Central memory CD4-positive, alpha-beta T cell (primary cell): Measurements from ENCODE around the gene CCDC85C.

Experiments
- DNase-seq: peaks from one replicate; pipeline ENCODE4 v3.0.0; 2022

Gene CCDC85C

DNA sequence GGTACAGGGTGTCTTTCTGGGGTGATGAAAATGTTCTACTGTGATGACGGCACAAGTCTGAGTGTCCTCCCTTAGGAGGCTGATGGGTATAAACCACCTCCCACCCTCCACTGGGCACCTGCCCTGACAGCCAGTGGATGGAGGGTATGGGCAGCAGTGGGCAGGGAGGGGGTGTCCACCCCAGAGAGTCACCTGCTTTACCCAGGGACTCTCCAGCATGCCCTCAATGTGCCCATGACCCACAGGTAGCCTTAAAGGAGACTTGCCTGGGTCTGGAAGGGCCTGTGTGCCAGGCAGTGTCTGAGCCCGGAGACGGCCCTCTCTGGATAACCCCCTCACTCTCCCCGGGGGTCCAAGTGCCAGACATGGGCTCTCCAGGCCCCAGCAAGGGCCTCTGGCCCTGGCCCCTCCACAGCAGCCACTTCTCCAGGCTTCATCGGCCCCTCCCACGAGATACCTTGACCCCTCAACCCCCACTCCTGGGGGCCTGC is 84.0 kb downstream of the CCDC85C start:
- no peak for DNase-seq

DNA sequence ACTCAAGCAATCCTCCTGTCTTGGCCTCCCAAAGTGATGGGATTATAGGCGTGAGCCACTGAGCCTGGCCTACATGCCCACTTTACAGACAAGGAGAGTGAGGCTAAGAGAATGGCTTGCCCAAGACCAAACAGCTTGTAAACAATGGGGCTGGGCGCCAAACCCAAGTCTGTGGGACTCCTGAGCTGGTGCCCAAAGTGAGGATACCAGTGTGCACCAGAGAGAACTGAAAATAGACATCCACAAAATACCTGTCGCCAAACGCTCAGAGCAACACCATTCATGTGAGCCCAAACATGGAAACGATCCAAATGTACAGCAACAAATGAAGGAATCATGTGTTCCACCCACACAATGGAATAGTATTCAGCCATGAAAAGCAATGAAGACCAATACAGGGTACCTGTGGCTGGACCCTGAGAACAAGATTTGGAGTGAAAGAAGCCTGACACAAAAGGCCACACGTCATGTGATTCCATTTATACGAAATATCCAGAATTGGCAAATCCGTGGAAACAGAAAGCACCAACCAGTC is 84.6 kb downstream of the CCDC85C start:
- DNase-seq, result no peak

DNA sequence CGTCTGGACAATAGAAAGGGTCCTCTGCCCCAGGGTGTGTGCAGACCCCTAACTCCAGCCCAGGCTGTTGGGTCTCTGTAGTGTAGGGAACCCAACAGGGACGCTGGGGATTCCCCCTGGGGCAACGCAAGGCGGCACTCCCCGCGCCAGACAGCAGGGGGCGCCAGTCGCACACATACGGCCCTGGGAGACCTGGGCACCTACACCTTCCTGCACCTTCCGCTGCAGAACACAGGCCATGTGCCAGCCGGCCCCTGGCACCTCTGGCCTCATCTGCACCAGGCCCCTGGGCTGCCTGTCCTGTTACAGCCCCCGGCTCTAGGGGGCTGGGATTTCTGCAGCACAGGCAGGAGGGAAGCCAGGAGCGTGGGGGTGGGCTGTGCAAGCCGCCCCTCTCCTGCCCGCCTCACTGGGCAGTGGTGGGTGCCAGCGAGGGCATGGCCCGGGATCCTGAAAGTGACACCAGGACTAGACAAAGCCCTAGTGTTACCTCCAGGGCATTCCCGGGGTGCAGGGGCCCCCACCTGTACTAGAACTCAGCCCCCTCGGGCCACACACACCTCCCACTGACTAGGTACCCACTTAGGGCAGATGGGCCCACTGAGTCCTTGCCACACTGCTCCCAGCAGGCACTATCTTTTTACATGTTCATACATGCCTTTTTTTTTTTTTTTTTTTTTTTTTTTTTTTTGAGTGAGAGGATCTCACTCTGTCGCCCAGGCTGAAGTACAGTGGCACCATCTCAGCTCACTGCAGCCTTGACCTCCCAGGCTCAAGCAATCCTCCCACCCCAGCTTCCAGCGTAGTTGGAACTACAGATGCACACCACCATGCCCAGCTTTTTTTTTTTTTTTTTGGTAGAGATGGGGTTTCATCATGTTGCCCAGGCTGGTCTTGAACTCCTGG is 85.3 kb downstream of the CCDC85C start:
- peak; percentile 74 for DNase-seq

DNA sequence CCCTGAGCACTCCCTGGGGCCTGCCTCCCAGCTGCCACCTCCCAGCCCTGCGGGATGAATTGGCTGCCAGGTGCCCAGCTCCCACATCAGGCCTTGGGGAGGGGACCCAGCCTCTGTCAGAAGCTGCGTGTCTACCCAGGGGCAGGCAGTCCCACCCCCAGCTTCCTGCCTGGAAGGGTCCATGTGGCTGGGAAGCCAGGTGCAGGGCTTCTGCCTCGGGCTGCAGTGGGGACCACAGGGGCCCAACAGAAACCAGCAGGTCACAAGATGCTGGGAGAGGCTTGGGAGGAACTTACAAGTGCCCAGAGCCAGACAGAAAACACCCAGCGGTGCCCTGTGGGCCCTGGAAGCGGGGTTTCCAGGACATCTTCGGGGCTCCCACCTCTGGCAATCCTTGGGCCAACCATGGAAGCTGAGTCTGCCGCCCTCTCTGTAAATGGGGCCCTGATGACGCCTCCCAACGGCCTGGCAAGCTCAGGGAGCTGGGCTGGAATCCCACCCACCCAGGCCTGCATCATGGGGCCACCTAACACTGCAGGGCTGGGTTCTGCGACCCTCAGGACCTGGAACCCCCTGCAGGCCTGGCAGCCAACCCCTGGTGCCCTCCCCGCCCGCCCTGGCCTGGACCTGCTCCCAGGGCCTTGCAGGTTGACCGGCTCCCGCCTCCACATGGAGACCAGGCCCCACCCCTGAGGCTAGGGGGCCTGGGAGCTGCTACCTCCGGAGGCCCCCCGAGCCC is 86.2 kb downstream of the CCDC85C start:
- DNase-seq, result no peak

DNA sequence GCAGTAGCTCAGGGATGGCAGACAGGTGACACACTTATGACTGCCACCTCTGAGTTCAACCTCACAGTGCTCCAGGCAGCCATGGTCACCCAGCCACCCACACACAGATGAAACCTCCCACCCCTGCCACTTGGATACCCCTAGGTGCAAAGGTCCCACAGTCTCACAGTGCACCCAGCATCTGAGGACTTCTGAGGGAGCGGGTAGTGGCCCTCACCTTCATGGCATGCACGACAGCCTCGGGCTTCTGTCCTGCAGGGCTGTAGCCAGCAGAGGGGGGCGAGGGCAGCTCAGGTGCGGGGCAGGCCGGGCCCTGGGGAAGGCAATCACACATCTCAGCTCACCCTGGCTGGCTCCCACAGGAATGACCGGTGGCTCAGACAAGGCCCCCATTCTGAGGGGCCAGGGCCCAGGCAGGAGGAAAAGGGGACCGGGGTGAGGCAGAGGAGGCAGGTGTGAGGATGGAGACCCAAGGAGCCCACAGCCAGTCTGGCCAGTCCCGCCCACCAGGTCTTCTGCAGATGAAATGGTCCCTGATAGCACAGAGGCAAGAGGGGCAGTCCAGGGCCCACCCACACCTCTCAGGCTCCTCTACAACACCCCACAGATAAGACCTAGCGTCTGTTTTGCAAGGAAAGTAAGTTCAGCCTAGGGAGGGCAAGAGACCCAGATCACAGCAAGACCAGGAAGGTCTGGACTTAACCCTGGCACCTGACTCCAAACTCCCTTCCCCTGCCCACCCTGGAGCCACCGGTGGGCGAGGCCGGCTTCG is 87.0 kb downstream of the CCDC85C start:
- no peak for DNase-seq

DNA sequence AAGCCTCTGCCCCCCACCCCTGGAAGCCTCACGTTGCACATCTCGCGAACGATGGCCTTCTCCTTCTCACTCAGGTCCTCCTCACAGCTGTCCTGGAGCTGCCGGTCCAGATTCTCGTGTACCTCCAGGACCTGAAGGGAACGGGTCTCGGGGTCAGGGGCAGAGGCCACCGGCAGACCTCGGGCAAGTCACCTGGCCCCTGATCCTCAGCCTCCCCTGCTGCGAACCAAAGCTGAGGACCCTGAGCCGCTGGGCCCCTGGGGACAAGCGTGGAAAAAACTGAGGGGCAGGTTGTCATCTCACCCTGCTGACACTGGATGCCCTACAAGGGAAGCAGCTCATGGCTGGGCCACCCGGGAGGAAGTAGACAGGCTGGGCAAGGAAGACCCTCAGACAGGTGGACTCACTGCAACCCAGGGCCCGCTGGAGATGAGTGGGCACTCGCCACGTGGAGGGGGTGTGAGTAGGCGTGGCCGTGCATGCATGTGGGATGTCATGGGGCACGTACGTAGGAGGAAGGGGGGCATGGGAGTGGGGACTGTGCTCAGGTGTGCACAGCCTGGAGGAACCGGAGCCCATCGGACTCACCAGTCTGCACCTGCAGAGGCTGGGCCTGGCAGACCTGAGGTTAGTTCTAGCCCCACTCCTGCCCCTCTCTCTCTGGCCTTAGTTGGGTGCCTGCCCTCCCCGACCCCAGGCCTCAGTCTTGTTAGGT is 87.7 kb downstream of the CCDC85C start:
- no peak for DNase-seq

DNA sequence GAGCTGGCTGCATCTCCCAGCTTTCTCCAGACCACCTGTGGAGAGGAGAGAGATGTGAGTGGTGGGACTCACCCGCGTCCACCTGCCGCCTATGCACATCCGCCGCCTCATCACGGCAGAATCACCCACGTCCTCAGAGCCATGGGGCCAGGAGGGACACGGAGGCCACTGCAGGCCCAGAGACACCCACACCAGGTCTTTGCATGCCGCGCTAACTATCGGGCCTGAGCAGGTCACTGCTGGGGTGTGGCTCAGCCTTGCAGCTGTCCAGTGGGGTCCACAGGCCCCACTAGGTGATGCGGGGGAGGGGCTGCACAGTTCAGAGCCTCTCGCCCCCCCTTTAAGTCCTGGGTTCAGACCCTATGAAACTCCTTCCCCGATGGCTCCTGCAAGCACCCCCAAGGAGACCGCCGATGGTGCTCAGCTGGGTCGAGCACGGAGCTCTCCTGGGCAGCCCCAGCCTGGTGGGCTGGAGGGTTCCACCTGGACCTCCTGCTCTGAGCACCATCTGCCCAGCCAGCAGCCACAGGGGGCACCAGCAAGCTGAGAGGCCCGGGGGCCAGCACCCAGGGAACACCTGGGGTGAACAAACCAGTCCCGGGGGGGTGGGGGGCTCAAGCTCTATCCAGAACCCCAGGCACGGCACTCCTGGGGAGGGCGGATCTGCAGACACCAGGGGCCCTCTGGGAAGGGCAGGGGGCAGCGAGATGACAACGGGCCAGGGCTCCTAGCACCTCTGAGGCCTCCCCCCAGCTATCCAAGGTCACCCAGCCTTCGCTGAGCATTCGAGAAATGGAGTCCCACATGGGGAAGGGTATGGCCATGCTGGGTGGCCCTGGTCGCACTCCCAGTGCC is 88.5 kb downstream of the CCDC85C start:
- no peak for DNase-seq

DNA sequence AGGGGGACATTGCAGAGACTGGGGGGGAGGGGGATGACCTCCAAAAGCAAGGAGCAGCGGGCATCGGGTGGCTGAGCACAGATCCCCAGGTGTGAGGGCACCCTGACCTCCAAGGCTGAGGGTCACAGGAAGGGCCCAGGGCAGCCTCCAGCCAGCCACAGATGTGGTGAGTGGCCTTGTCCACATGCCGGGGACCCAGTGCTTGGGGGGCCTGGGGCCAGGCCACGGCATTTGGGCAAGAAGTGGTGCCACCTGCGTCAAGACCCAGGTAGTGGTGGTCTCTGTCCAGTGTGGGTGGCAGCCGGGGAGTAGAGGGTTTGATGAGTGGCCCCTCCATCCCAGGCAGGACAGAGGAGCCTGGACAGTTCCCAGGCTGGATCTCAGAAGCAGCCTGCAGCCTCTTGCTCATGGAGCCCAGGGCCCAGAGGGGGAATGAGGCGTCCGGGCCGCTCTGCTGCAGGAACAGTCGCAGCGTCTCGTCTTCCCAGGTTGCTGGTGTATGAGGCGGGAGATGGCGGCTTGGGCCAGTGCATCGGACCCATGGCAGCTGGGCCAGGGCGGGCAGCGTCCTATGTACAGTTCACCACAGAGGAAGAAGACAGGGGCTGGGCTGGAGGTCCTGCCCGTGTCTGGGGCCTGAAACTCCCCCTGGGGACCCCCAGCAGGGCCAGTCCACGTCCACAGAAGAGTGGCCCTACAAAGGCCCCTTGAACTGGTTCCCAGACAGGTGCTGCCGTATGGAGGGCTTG is 89.3 kb downstream of the CCDC85C start:
- no peak for DNase-seq

DNA sequence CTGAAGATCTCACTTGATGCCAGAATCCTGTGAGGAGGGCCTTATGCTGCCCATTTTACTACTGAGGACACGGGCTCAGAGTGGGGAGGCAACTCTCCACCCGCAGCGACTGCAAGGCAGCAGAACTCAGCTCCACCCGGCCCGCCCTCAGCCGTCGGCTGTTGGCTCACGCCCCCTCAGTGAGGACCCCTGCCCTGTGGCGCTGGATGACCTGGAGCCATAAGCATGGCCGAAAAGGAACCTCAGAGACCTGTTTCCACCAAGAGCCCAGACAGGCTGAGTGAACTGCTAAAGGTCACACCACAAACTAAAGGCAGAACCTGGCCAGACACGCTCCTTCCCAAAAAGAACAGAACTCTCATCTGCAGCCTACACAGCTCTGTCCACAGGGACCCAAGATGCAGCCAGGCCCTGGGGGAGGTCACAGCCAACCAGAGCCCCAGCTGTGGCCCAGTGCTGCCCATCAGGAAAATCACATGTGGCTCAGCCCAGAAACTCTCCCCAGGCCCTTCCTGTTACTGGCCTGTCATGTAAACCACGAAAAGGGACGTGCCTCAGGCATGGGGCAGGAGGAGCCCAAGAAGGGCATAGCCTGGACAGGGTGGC is 90.0 kb downstream of the CCDC85C start:
- DNase-seq, result no peak

DNA sequence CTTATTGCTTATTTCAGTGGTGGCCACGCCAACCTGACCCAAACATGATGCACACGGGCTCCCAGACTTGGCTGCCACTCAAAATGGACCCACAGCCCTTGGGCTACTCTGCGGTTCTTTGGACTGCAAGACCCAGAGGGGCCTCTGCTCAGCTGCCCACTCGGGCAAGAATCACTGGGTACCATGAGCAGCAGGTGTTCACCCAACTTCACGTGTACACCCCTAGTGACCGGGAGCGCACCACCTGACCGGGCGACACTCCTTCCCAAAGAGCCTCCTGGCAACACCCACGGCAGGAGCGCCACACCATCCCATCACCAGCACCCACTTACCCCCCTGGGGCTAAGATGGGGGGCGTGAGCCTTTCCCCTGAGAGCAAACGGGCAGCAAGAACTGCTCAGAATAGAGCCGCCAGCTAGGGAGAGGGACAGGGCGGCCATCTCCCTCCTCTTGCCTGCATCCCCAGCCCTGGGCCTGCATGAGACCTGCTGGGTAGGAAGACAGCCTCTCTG is 90.8 kb downstream of the CCDC85C start:
- DNase-seq, result no peak

DNA sequence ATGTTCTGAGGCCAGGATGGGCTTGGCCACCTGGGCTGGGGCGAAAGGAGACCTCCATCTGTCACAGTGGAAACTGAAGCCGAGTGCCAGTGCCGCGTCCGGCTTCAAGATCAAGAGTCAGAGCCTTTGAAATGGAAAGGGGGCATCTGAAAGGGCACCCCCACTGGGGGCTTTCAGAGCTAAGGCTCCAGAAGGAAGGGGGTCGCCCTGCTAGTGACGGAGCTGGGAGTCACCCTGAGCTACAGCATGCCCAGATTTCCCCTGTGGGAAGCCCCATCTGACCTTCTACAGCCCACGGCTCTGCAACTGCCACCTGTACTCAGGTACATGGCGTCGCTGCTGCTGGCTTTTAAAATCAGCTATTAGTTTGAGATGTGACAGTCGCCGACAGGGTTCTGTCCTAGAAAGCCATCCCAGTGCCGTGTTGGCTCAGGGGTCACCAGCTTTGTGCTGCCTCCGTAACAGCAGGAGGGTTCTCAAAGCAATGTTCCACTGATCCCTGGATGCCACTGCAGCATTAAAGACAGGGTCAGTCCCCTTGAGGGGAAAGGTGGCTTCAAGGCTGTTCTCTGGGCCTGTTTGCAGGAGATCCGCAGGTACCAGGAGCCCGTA is 91.3 kb downstream of the CCDC85C start:
- DNase-seq, result no peak

DNA sequence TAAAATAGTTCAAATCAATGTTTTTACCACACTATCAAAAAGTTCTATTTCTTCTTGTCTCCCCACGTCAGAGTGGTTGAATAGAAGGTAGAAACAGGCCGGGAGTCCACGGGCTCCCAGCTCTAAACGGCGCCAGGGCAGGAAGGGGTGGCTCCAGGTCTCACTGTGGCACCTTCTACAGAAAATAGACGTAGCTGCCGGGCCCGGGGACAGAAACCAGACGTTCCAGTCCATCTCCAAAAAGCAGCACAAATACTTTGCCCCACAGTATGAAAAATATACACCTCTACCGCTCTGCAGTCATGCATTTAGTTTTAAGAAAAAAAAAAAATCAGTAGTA is 91.9 kb downstream of the CCDC85C start:
- no peak for DNase-seq

DNA sequence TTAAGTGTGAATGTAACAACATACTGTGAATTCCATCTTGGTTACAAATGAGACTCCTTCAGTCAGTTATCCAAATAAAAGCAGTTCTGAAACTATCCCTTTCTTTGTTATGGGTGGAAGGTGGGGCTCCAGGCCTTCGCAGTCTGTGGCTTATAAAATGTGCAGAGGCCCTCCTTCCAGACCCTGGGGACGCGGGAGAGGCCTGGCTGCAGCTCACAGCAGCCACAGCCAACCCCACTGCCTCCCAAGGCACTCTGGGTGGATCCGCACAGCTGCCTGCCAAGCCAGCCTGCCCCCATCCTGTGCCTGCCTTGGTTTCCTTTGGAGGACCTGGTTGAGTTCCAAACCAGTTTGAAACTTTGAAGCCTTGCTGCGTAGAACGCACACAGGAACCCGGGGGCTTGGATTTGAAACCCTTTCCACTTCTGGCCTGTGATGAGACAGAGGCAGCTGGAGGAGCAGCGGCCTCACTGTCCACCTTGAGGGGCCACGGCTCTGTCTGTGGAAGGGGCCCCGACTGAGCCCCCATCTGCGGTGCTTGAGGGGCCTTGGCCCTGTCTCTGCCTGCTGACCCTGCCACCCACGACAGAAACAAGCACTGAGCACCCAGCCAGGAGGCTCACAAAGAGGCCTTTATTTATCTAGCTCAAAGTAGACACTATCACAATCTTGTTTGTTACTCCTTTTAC is 92.4 kb downstream of the CCDC85C start:
- DNase-seq, result no peak

DNA sequence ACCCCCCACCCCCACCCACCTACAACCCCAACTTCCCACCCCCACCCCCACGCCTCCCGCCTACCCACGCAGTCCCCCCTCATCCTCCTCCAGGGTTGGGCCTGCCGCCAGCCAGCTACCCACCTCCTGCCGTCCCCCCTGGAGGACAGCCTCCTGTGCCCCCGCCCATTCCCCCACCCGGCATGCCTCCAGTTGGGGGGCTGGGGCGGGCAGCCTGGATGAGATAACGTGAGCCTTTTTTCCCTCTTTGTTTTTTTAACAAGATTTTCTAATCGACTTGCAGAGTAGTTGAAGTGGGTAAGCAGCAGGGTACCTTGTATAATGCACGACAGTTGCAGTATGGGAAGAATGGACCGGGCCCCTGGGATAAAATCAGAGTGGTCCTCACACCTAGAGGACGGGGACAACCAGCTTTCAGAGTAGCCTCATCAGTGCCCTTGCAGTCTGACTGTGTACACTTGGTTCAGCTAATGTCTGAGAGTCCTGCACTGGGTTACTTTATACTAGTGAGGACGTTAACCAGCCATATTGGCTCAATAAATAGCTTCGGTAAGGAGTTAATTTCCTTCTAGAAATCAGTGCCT is 93.4 kb downstream of the CCDC85C start:
- no peak for DNase-seq

DNA sequence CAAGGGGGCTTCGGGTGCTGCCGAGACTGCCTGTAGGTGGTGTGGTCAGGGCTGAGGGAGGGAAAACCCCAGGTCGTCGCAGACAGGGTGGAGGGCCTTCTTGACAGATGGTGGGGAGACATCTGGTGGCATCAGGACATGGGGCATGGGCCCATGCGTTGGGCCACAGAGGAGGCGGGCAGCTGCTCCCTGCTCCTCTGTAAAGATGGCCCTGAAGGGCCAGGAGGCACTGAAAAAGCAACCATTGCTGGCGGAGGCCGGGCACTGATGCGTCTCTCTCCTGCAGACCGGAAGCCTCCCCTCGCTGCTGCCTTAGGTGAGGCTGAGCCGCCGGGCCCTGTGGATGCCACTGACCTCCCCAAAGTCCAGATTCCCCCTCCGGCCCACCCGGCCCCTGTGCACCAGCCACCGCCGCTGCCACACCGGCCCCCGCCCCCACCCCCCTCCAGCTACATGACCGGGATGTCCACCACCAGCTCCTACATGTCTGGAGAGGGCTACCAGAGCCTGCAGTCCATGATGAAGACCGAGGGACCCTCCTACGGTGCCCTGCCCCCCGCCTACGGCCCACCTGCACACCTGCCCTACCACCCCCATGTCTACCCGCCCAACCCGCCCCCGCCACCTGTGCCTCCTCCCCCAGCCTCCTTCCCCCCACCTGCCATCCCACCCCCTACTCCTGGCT is 94.0 kb downstream of the CCDC85C start:
- no peak for DNase-seq

DNA sequence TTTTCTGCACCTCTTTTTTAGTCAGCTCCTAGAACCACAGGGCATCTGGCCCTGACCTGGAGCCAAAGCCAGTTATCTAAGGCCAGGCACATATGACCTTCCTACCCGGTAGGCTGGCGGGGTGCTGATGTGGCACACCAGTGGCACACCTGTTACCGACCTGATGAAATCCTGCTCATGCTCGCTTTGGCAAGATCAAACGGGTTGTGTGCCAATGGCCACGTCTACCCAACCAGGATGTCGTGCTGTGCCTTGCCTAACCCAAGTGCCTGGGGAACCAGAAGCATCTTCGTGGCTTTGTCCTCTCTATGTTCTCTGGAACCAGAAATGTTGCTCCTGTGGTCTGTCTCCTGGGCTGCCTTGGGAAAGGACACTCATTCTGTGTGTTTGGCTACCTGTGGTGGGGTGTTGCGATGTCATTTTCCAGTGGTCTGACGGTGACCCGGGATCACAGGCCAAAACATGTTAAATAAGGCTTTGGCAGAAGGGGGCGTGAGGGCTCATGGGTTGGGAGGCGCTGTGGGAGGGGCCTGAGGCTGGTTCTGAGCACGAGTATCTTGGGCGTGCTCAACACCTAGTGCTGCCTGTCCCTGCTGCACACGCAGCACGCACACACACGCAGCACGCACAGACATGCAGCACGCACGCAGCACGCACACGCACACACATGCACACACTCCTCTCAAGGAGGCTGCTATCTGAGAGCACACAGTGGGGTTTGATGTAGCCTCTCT is 94.9 kb downstream of the CCDC85C start:
- DNase-seq, result no peak
